SK-N-SH treated with all-trans-retinoic acid at 6 μM for 48 hours (cell line): Measurements from ENCODE around the gene KIF18B.

Experiments used
- ATAC-seq: fragments of 200-7000 bp; cut with Tn5 transposase; 3 replicates; pipeline ENCODE4 v1.9.1; 2020; ENCODE audit warnings: mild to moderate bottlenecking, moderate library complexity
- ARNTL ChIP-seq: fragments of 450-650 bp; formaldehyde crosslinking; IDR thresholded peaks from 2 replicates; pipeline ENCODE4 v1.5.0; 2020; ENCODE audit warnings: low read depth, mild to moderate bottlenecking, moderate library complexity, borderline replicate concordance
- CSDC2 ChIP-seq: fragments of 250-450 bp; sonication (Bioruptor Pico); IDR thresholded peaks from 2 replicates; pipeline ENCODE4 v1.5.0; 2020; ENCODE audit warnings: mild to moderate bottlenecking, moderate library complexity
- GLIS3 ChIP-seq: fragments of 250-450 bp; sonication (Bioruptor Pico); IDR thresholded peaks from 2 replicates; pipeline ENCODE4 v1.5.0; 2020; ENCODE audit warnings: mild to moderate bottlenecking, moderate library complexity
- ISL1 ChIP-seq: fragments of 250-450 bp; sonication (Bioruptor Pico); IDR thresholded peaks from 2 replicates; pipeline ENCODE4 v2.1.2; 2022; ENCODE audit warnings: mild to moderate bottlenecking, moderate library complexity
- POU6F1 ChIP-seq: fragments of 250-450 bp; sonication (Bioruptor Pico); IDR thresholded peaks from 2 replicates; pipeline ENCODE4 v1.8.0; 2021; ENCODE audit warnings: low read depth, mild to moderate bottlenecking, moderate library complexity, borderline replicate concordance
- PPARA ChIP-seq: fragments of 250-450 bp; sonication (Bioruptor Pico); IDR thresholded peaks from 2 replicates; pipeline ENCODE4 v1.5.0; 2020; ENCODE audit warnings: mild to moderate bottlenecking, borderline replicate concordance
- RARB ChIP-seq: fragments of 250-450 bp; sonication (Bioruptor Pico); IDR thresholded peaks from 2 replicates; pipeline ENCODE4 v1.8.0; 2021; ENCODE audit warnings: mild to moderate bottlenecking, moderate library complexity
- SNAI2 ChIP-seq: fragments of 250-450 bp; sonication (Bioruptor Pico); IDR thresholded peaks from 2 replicates; pipeline ENCODE4 v1.5.0; 2020; ENCODE audit warnings: mild to moderate bottlenecking, moderate library complexity
- TCF4 ChIP-seq: fragments of 250-450 bp; sonication (Bioruptor Pico); IDR thresholded peaks from 2 replicates; pipeline ENCODE4 v1.8.0; 2021; ENCODE audit warnings: mild to moderate bottlenecking, moderate library complexity, borderline replicate concordance
- TOX ChIP-seq: fragments of 250-450 bp; sonication (Bioruptor Pico); IDR thresholded peaks from 2 replicates; pipeline ENCODE4 v1.8.0; 2021; ENCODE audit warnings: mild to moderate bottlenecking, moderate library complexity, borderline replicate concordance
- TSHZ2 ChIP-seq: fragments of 250-450 bp; sonication (Bioruptor Pico); IDR thresholded peaks from 2 replicates; pipeline ENCODE4 v1.5.0; 2020; ENCODE audit warnings: mild to moderate bottlenecking, moderate library complexity
- ZC3H10 ChIP-seq: fragments of 250-450 bp; sonication (Bioruptor Pico); IDR thresholded peaks from 2 replicates; pipeline ENCODE4 v1.5.1; 2021; ENCODE audit warnings: mild to moderate bottlenecking, moderate library complexity
- ZFP3 ChIP-seq: fragments of 250-450 bp; sonication (Bioruptor Pico); IDR thresholded peaks from 2 replicates; pipeline ENCODE4 v1.5.0; 2020; ENCODE audit warnings: mild to moderate bottlenecking, moderate library complexity
- ZFP30 ChIP-seq: fragments of 450-650 bp; formaldehyde crosslinking; IDR thresholded peaks from 2 replicates; pipeline ENCODE4 v1.5.0; 2022; ENCODE audit warnings: mild to moderate bottlenecking, moderate library complexity
- ZNF565 ChIP-seq: fragments of 450-650 bp; formaldehyde crosslinking; conservative IDR thresholded peaks from 2 replicates; pipeline ENCODE4 v1.5.0; 2020; ENCODE audit warnings: low read depth, mild to moderate bottlenecking, moderate library complexity

Gene KIF18B

GRCh38 chr17:44912763-44913544 is 34.6 kb downstream of the KIF18B start:
- TF ChIP-seq PPARA (no peak), SNAI2 (no peak), POU6F1 (CRISPR knock-in tag) (no peak), ZFP30 (no peak), ZNF565 (CRISPR knock-in tag) (no peak)
- no peak for ATAC-seq

GRCh38 chr17:44911133-44912001 is 36.2 kb downstream of the KIF18B start:
- ATAC-seq, result peak; percentile 46
- no peak for TF ChIP-seq ZNF565 (CRISPR knock-in tag)
- TF ChIP-seq, all 23 proteins: peak for 0

GRCh38 chr17:44910231-44911106 is 37.1 kb downstream of the KIF18B start:
- peak; percentile 2 for ATAC-seq
- TF ChIP-seq TOX, result no peak
- TF ChIP-seq SNAI2, result no peak
- no peak for TF ChIP-seq TSHZ2 (CRISPR knock-in tag)
- TF ChIP-seq ZFP30, result no peak
- no peak for TF ChIP-seq ARNTL
- no peak for TF ChIP-seq CSDC2

- TF ChIP-seq GLIS3 (CRISPR knock-in tag) (no peak), TCF4 (CRISPR knock-in tag) (no peak), TOX (no peak), RARB (no peak), POU6F1 (CRISPR knock-in tag) (no peak), TSHZ2 (CRISPR knock-in tag) (no peak), ZFP3 (CRISPR knock-in tag) (no peak), SNAI2 (no peak), CSDC2 (no peak), ZNF565 (CRISPR knock-in tag) (no peak), ISL1 (CRISPR knock-in tag) (no peak), PPARA (no peak), ZC3H10 (no peak)
- ATAC-seq, result peak; percentile 78
Observed at GRCh38 chr17:44909681-44910144, 37.9 kb downstream of the KIF18B start.
